K562 (cell line): ENCODE results near the gene SH2B2. TPM values are rescaled to one million over a fixed set of nuclear protein-coding genes. Genes with fewer than 3 reads are reported as not detected.

Experiments used
- BCLAF1 ChIP-seq, 2 experiments: fragments of 450-650 bp in 1 of 2; IDR thresholded peaks; 2 replicates each; pipeline ENCODE4 v1.6.1; 2011 to 2017; ENCODE audit warnings: low read depth in 2 of 2, antibody characterized with exemption in 1 of 2, borderline replicate concordance in 1 of 2, low read length in 1 of 2, mild to moderate bottlenecking in 1 of 2, mixed read lengths in 1 of 2; ENCODE audit not compliant: control insufficient read depth in 1 of 2
- CBX8 ChIP-seq: fragments of 200-600 bp; sonication (generic); IDR thresholded peaks from 2 replicates; pipeline ENCODE4 v1.6.1; 2012; ENCODE audit warnings: borderline replicate concordance, mixed run types, low read depth, mild to moderate bottlenecking, moderate library complexity, mixed read lengths, low read length, control low read depth, inconsistent platforms; ENCODE audit not compliant: poor library complexity, severe bottlenecking; ENCODE audit errors: extremely low read depth
- CEBPG ChIP-seq, 3 experiments: fragments of 200-800 bp in 1 of 3; sonication (Bioruptor generic) in 1 of 3; sonication (generic) in 1 of 3; formaldehyde crosslinking in 1 of 3; IDR thresholded peaks in 2 of 3; conservative IDR thresholded peaks in 1 of 3; 2 replicates each; pipeline versions ENCODE4 v1.6.1 to v1.8.0; 2016 to 2022; ENCODE audit warnings: missing compliant biosample characterization in 2 of 3, missing genetic modification characterization in 2 of 3, mild to moderate bottlenecking in 1 of 3, missing genetic modification reagents in 1 of 3
- CHD1 ChIP-seq: fragments of 200-600 bp; sonication (generic); IDR thresholded peaks from one replicate; pipeline ENCODE4 v1.6.1; 2012; ENCODE audit warnings: mild to moderate bottlenecking, moderate library complexity, low read length, inconsistent platforms
- FOXA1 ChIP-seq: fragments of 450-650 bp; IDR thresholded peaks from 2 replicates; pipeline ENCODE4 v1.6.1; 2016; ENCODE audit warnings: mild to moderate bottlenecking, borderline replicate concordance
- HDGF ChIP-seq: fragments of 450-650 bp; IDR thresholded peaks from 2 replicates; pipeline ENCODE4 v1.6.1; 2016
- HMGN3 ChIP-seq: IDR thresholded peaks from 2 replicates; pipeline ENCODE4 v1.6.1; 2011; ENCODE audit warnings: borderline replicate concordance, low read depth, mild to moderate bottlenecking, mixed read lengths, low read length; ENCODE audit not compliant: insufficient read length; ENCODE audit errors: extremely low read depth
- IRF1 ChIP-seq: sonication (generic); formaldehyde crosslinking; IDR thresholded peaks from 2 replicates; pipeline ENCODE4 v1.8.0; 2022; ENCODE audit warnings: missing genetic modification reagents, mild to moderate bottlenecking, borderline replicate concordance
- KLF16 ChIP-seq: IDR thresholded peaks from 2 replicates; pipeline ENCODE4 v1.6.1; 2016; ENCODE audit warnings: antibody characterized with exemption
- MAFK ChIP-seq: IDR thresholded peaks from 2 replicates; pipeline ENCODE4 v1.6.1; 2011; ENCODE audit warnings: low read length, improper control_type of control experiment
- NFIX ChIP-seq: fragments of 250-450 bp; sonication (Bioruptor Pico); IDR thresholded peaks from 2 replicates; pipeline ENCODE4 v1.4.0; 2020; ENCODE audit warnings: low read depth, mild to moderate bottlenecking, moderate library complexity
- NFRKB ChIP-seq: fragments of 450-650 bp; IDR thresholded peaks from 2 replicates; pipeline ENCODE4 v1.6.1; 2016; ENCODE audit warnings: low read depth
- PCBP2 ChIP-seq: fragments of 200-400 bp; formaldehyde crosslinking; IDR thresholded peaks from 2 replicates; pipeline ENCODE4 v1.6.1; 2018; ENCODE audit warnings: low read length, low read depth, mild to moderate bottlenecking, moderate library complexity; ENCODE audit not compliant: poor library complexity, severe bottlenecking
- RAD51 ChIP-seq: fragments of 450-650 bp; IDR thresholded peaks from 2 replicates; pipeline ENCODE4 v1.7.1; 2016; ENCODE audit warnings: low read depth, mild to moderate bottlenecking, borderline replicate concordance
- SETDB1 ChIP-seq: IDR thresholded peaks from one replicate; pipeline ENCODE4 v1.6.1; 2012; ENCODE audit warnings: low read length, control low read depth, inconsistent platforms
- SMARCA4 ChIP-seq: fragments of 450-650 bp; IDR thresholded peaks from 2 replicates; pipeline ENCODE4 v1.6.1; 2016
- SMARCA5 ChIP-seq: fragments of 450-650 bp; IDR thresholded peaks from 2 replicates; pipeline ENCODE4 v1.6.1; 2016
- SMARCE1 ChIP-seq: fragments of 450-650 bp; IDR thresholded peaks from 2 replicates; pipeline ENCODE4 v1.7.1; 2016; ENCODE audit warnings: mild to moderate bottlenecking
- XRCC3 ChIP-seq: fragments of 450-650 bp; IDR thresholded peaks from 2 replicates; pipeline ENCODE4 v1.6.1; 2017; ENCODE audit warnings: mild to moderate bottlenecking, moderate library complexity
- YBX1 ChIP-seq: fragments of 450-650 bp; IDR thresholded peaks from 2 replicates; pipeline ENCODE4 v1.7.1; 2016; ENCODE audit warnings: mild to moderate bottlenecking
- ZBTB1 ChIP-seq: sonication (generic); formaldehyde crosslinking; IDR thresholded peaks from 2 replicates; pipeline ENCODE4 v1.8.1; 2023; ENCODE audit warnings: missing genetic modification reagents, low read depth, mild to moderate bottlenecking, borderline replicate concordance
- ZBTB9 ChIP-seq: fragments of 450-650 bp; formaldehyde crosslinking; IDR thresholded peaks from 2 replicates; pipeline ENCODE4 v1.4.0; 2020; ENCODE audit warnings: mild to moderate bottlenecking, moderate library complexity
- ZNF311 ChIP-seq: fragments of 250-450 bp; sonication (Bioruptor Pico); IDR thresholded peaks from 2 replicates; pipeline ENCODE4 v1.4.0; 2020; ENCODE audit warnings: mild to moderate bottlenecking, moderate library complexity
- ZNF586 ChIP-seq: fragments of 450-650 bp; formaldehyde crosslinking; conservative IDR thresholded peaks from 2 replicates; pipeline ENCODE4 v1.4.0; 2020; ENCODE audit warnings: mild to moderate bottlenecking, moderate library complexity
- polyA plus RNA-seq, 8 experiments: library from polyadenylated mRNA; depleted of rRNA in 4 of 8; stranded (reverse) in 5 of 8; unstranded in 3 of 8; fragments of >200 nt; fragmentation: Nextera tagmentation in 2 of 8; fragmentation: Illumina TruSeq in 1 of 8; extraction: Ambion mirVana in 2 of 8; extraction: Trizol in 1 of 8; gene quantifications; 2 replicates each; pipeline versions ENCODE4 v1.2.1 to v1.2.3, GENCODE V29; 2011 to 2014; ENCODE audit warnings: inconsistent platforms in 1 of 8, missing spikeins in 1 of 8
- total RNA-seq, 7 experiments: library from RNA; depleted of rRNA in 6 of 7; stranded (reverse); fragments of >200 nt in 6 of 7; fragmentation: Illumina TruSeq in 2 of 7; extraction: Trizol in 2 of 7; gene quantifications; 2 replicates each; pipeline versions ENCODE4 v1.2.1 to v1.2.3, GENCODE V29; 2011 to 2021; ENCODE audit warnings: low replicate concordance in 1 of 7

SH2B2 gene
- total and polyA plus RNA-seq, 9 of the 15 experiments (the other 6 are each of a cell fraction or from before 2014, with no cell fraction given): 0.03 to 0.89 (median 0.07) TPM; not detected in 4

GRCh38 chr7:102286237-102287110, at the start of gene SH2B2 (continued):
- TF ChIP-seq IRF1 (CRISPR knock-in tag) (no peak), ZNF586 (CRISPR knock-in tag) (no peak), ZNF311 (CRISPR knock-in tag) (no peak), YBX1 (no peak), NFRKB (no peak), ZBTB1 (CRISPR knock-in tag) (no peak), SMARCE1 (no peak; the same call in 1 of the 2 replicates), SMARCA5 (no peak), NFIX (CRISPR knock-in tag) (no peak), XRCC3 (no peak), SMARCA4 (no peak), HMGN3 (peak; percentile 59), RAD51 (no peak), BCLAF1 (IDR thresholded peaks at IDR 0.05; ENCODE audit: borderline replicate concordance in 1 of 2, control insufficient read depth in 1 of 2, low read depth in 2 of 2, low read length in 1 of 2) (no peak), MAFK (no peak), SETDB1 (no peak), FOXA1 (no peak), PCBP2 (no peak), CBX8 (no peak), CHD1 (no peak), KLF16 (no peak), CEBPG (CRISPR knock-in tag; IDR thresholded peaks at IDR 0.05) (peak; percentile 90), CEBPG (tag; conservative IDR thresholded peaks at IDR 0.05 in 1 of 2, IDR thresholded peaks at IDR 0.05 in 1 of 2) (peak; percentile 81 to 96), HDGF (no peak), ZBTB9 (CRISPR knock-in tag) (peak; percentile 67; the same call in 1 of the 2 replicates)
